Vagina (tissue), 2 donors: ENCODE data around the gene E2F3. TPM values are rescaled to one million over a fixed set of nuclear protein-coding genes. Genes with fewer than 3 reads are reported as not detected.

Experiments used
- DNase-seq, 2 donors: peaks; one replicate each; pipeline ENCODE4 v3.0.0-alpha.2; 2017; ENCODE audit errors: extremely low spot score in 2 of 2
- H3K27ac ChIP-seq: fragments of 200-600 bp; sonication (generic); one replicate; pipeline ENCODE4 v1.5.1; 2019
- H3K27me3 ChIP-seq: fragments of 200-600 bp; sonication (generic); one replicate; pipeline ENCODE4 v1.5.1; 2019
- H3K36me3 ChIP-seq, 2 donors: fragments of 200-600 bp; sonication (generic); one replicate each; pipeline ENCODE4 v1.5.1; 2017 to 2019
- H3K4me1 ChIP-seq: fragments of 200-600 bp; sonication (generic); one replicate; pipeline ENCODE4 v1.5.1; 2019
- H3K4me3 ChIP-seq, 2 donors: fragments of 200-600 bp; sonication (generic); 1 replicate in 1 of 2; 2 replicates in 1 of 2; pipeline ENCODE4 v1.5.1; 2016 to 2019
- H3K9me3 ChIP-seq: fragments of 200-600 bp; sonication (generic); one replicate; pipeline ENCODE4 v1.5.1; 2019
- CTCF ChIP-seq, 3 experiments: fragments of 450-650 bp in 2 of 3; fragments of 200-600 bp in 1 of 3; sonication (generic) in 1 of 3; IDR thresholded peaks; one replicate each; pipeline ENCODE4 v1.5.1; 2017 to 2019; ENCODE audit warnings: antibody characterized with exemption in 3 of 3, mild to moderate bottlenecking in 2 of 3, moderate library complexity in 2 of 3
- POLR2A ChIP-seq, 2 donors: fragments of 450-650 bp; IDR thresholded peaks; one replicate each; pipeline ENCODE4 v1.6.1; 2017; ENCODE audit warnings: antibody characterized with exemption in 2 of 2, mild to moderate bottlenecking in 2 of 2, moderate library complexity in 2 of 2
- POLR2AphosphoS5 ChIP-seq, 2 donors: sonication (generic); formaldehyde crosslinking; IDR thresholded peaks; one replicate each; pipeline ENCODE4 v1.9.0; 2017; ENCODE audit warnings: antibody characterized with exemption in 2 of 2, mild to moderate bottlenecking in 2 of 2, low read depth in 1 of 2; ENCODE audit not compliant: insufficient read depth in 1 of 2
- intact Hi-C: fragments of 100-400 bp; cut with DNase I; formaldehyde crosslinking; loops from one replicate; pipeline ENCODE4 v1.15.1; 2023
- total RNA-seq: library from RNA; depleted of rRNA; stranded (reverse); fragments of >200 nt; gene quantifications from one replicate; pipeline ENCODE4 v1.2.3, GENCODE V29; 2016

Gene E2F3
- total RNA-seq, 1 donor from 2014 or later = 4.4 TPM

GRCh38 chr6:20447157-20447556 lies 45.5 kb downstream of the E2F3 start:
- Histone ChIP-seq H3K27ac (no peak overlapping the region), H3K36me3 (no peaks in the 10 kb centered on the region), H3K4me3 (no peak overlapping the region), H3K4me1 (no peaks in the 10 kb centered on the region), H3K9me3 (no peaks in the 10 kb centered on the region), H3K27me3 (no peaks in the 10 kb centered on the region)
- intact Hi-C loops = no loop called here
- no peak for DNase-seq
- TF ChIP-seq POLR2A (IDR thresholded peaks at IDR 0.05) (no peak), CTCF (IDR thresholded peaks at IDR 0.05) (no peak), POLR2AphosphoS5 (IDR thresholded peaks at IDR 0.05; ENCODE audit: insufficient read depth in 1 of 2, low read depth in 1 of 2) (no peak)

GRCh38 chr6:20447581-20448132 lies 46.0 kb downstream of the E2F3 start:
- no peaks in the 10 kb centered on the region for H3K27me3 ChIP-seq

GRCh38 chr6:20448828-20449227 lies 47.1 kb downstream of the E2F3 start:
- Histone ChIP-seq H3K4me3 (no peak overlapping the region), H3K36me3 (no peaks in the 10 kb centered on the region), H3K4me1 (no peaks in the 10 kb centered on the region), H3K27me3 (no peaks in the 10 kb centered on the region), H3K27ac (no peak overlapping the region), H3K9me3 (no peaks in the 10 kb centered on the region)
- no peak for TF ChIP-seq POLR2A (IDR thresholded peaks at IDR 0.05)
- no peak for DNase-seq
- intact Hi-C loops = no loop called here

More at GRCh38 chr6:20447581-20448132, 46.0 kb downstream of the E2F3 start:
- Histone ChIP-seq H3K4me1 (no peaks in the 10 kb centered on the region), H3K36me3 (no peaks in the 10 kb centered on the region), H3K9me3 (no peaks in the 10 kb centered on the region), H3K27ac (no peak overlapping the region), H3K4me3 (no peak overlapping the region)
- DNase-seq = no peak
- TF ChIP-seq POLR2A (IDR thresholded peaks at IDR 0.05) = no peak
- TF ChIP-seq POLR2AphosphoS5 (IDR thresholded peaks at IDR 0.05; ENCODE audit: insufficient read depth in 1 of 2, low read depth in 1 of 2) = no peak
- no peak for TF ChIP-seq CTCF (IDR thresholded peaks at IDR 0.05)
- intact Hi-C loops = no loop called here

- TF ChIP-seq CTCF (IDR thresholded peaks at IDR 0.05) (no peak), POLR2A (IDR thresholded peaks at IDR 0.05) (no peak), POLR2AphosphoS5 (IDR thresholded peaks at IDR 0.05; ENCODE audit: insufficient read depth in 1 of 2, low read depth in 1 of 2) (no peak)
- no peaks in the 10 kb centered on the region for H3K27me3 ChIP-seq
- intact Hi-C loops = no loop called here
Observed at GRCh38 chr6:20454204-20454824, 52.6 kb downstream of the E2F3 start.

GRCh38 chr6:20455251-20455940 lies 53.7 kb downstream of the E2F3 start:
- no peak for DNase-seq
- no peak for TF ChIP-seq POLR2A (IDR thresholded peaks at IDR 0.05)
- no peak for TF ChIP-seq POLR2AphosphoS5 (IDR thresholded peaks at IDR 0.05; ENCODE audit: insufficient read depth in 1 of 2, low read depth in 1 of 2)
- TF ChIP-seq CTCF (IDR thresholded peaks at IDR 0.05) = no peak
- intact Hi-C loops = no loop called here
- H3K36me3 ChIP-seq = no peaks in the 10 kb centered on the region
- no peak overlapping the region for H3K27ac ChIP-seq
- H3K4me1 ChIP-seq = peaks cover 5% of the 10 kb centered on the region
- H3K27me3 ChIP-seq = no peaks in the 10 kb centered on the region
- H3K4me3 ChIP-seq = no peak overlapping the region
- H3K9me3 ChIP-seq = no peaks in the 10 kb centered on the region

More at GRCh38 chr6:20454204-20454824, 52.6 kb downstream of the E2F3 start:
- H3K27ac ChIP-seq = no peak overlapping the region
- H3K4me1 ChIP-seq = peaks cover 5% of the 10 kb centered on the region
- H3K36me3 ChIP-seq = no peaks in the 10 kb centered on the region
- H3K9me3 ChIP-seq = no peaks in the 10 kb centered on the region
- no peak overlapping the region for H3K4me3 ChIP-seq
- no peak for DNase-seq
